ENCODE measurements around the gene KLHL12. TPM values are rescaled to one million over a fixed set of nuclear protein-coding genes. Genes with fewer than 3 reads are reported as not detected.

The KLHL12 gene
- total and polyA plus RNA-seq, 2 donors from 2014 or later, result 27.5 to 28.2 TPM

DNA sequence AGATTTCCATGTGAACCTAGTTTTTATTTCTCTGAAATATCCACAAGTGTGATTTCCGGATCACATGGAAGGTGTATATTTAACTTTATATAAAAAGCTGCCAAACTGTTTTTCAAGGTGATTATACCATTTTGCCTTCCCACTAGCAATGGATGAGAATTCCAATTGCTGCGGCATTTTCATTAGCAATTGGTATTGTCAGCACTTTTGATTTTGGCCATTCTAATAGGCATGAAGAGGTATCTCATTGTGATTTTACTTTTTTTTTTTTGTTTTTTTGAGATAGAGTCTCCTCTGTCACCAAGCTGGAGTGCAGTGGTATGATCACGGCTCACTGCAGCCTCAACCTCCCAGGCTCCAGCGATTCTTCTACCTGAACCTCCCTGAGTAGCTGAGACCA is 45.0 kb upstream of the KLHL12 start:
- peaks cover 0 to 11% (median 8%) of the 10 kb centered on the region in 3 donors for H3K4me1 ChIP-seq (ENCODE audit: control insufficient read depth in 2 of 3, insufficient read depth in 2 of 3, low read depth in 1 of 3, low read length in 3 of 3)
- FAIRE-seq, result no peak
- no peaks in the 10 kb centered on the region for H3K36me3 ChIP-seq (ENCODE audit: control insufficient read depth in 2 of 3, insufficient read depth in 3 of 3, low read length in 3 of 3)
- H3K4me3 ChIP-seq (ENCODE audit: low read length in 3 of 3), result no peak overlapping the region
- no peak for DNase-seq
- H3K9ac ChIP-seq (ENCODE audit: low read length in 3 of 3), result no peak overlapping the region
- no peaks in the 10 kb centered on the region for H3K9me3 ChIP-seq (ENCODE audit: control insufficient read depth in 2 of 3, insufficient read depth in 1 of 3, low read length in 3 of 3)
- no peak overlapping the region for H3K27ac ChIP-seq (ENCODE audit: low read depth in 2 of 2, low read length in 2 of 2)
- intact Hi-C loops (cut with DNase I), result no loop called here
- TF ChIP-seq, protein P1, sequence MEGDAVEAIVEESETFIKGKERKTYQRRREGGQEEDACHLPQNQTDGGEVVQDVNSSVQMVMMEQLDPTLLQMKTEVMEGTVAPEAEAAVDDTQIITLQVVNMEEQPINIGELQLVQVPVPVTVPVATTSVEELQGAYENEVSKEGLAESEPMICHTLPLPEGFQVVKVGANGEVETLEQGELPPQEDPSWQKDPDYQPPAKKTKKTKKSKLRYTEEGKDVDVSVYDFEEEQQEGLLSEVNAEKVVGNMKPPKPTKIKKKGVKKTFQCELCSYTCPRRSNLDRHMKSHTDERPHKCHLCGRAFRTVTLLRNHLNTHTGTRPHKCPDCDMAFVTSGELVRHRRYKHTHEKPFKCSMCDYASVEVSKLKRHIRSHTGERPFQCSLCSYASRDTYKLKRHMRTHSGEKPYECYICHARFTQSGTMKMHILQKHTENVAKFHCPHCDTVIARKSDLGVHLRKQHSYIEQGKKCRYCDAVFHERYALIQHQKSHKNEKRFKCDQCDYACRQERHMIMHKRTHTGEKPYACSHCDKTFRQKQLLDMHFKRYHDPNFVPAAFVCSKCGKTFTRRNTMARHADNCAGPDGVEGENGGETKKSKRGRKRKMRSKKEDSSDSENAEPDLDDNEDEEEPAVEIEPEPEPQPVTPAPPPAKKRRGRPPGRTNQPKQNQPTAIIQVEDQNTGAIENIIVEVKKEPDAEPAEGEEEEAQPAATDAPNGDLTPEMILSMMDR (IDR thresholded peaks at IDR 0.05; ENCODE audit: borderline replicate concordance, extremely low read depth, insufficient read depth), result no peak
- no peaks in the 10 kb centered on the region for H3K27me3 ChIP-seq (ENCODE audit: control insufficient read depth, insufficient read depth, low read length)

DNA sequence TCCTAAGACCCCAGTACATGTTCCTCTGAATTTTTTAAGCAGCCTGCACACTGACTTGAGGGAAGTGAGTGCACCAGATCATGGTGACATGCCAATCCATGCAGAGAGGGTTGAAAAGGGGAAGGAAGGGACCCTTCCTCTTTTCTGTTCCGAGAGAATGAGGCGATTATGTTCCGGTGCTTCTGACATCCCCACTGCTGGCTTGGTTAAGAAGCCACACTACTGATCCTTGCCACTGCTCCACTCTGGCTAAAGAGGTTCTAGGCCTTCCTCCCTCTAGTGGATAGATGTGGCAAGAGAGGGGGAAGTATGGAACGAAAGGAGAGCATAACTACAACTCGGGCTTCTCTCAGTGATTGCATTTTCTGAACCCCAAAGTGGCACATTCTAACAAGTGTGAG is 41.9 kb upstream of the KLHL12 start:
- Histone ChIP-seq H3K4me3 (ENCODE audit: low read length in 3 of 3) (no peak overlapping the region), H3K9ac (ENCODE audit: low read length in 3 of 3) (peak overlapping the region in 1 of 3 donors; percentile 6), H3K4me1 (ENCODE audit: control insufficient read depth in 2 of 3, insufficient read depth in 2 of 3, low read depth in 1 of 3, low read length in 3 of 3) (peaks cover 0 to 17% (median 11%) of the 10 kb centered on the region in 3 donors), H3K9me3 (ENCODE audit: control insufficient read depth in 2 of 3, insufficient read depth in 1 of 3, low read length in 3 of 3) (no peaks in the 10 kb centered on the region), H3K36me3 (ENCODE audit: control insufficient read depth in 2 of 3, insufficient read depth in 3 of 3, low read length in 3 of 3) (peaks cover 0 to 4% (median 0%) of the 10 kb centered on the region in 3 donors), H3K27me3 (ENCODE audit: control insufficient read depth, insufficient read depth, low read length) (no peaks in the 10 kb centered on the region), H3K27ac (ENCODE audit: low read depth in 2 of 2, low read length in 2 of 2) (no peak overlapping the region)
- FAIRE-seq, result no peak
- TF ChIP-seq, protein P1 (IDR thresholded peaks at IDR 0.05; ENCODE audit: borderline replicate concordance, extremely low read depth, insufficient read depth), result peak; percentile 71
- intact Hi-C loops (cut with DNase I), result no loop called here
- DNase-seq, result peak in 3 of 5 donors; percentile 45 to 86 (median 70)

DNA sequence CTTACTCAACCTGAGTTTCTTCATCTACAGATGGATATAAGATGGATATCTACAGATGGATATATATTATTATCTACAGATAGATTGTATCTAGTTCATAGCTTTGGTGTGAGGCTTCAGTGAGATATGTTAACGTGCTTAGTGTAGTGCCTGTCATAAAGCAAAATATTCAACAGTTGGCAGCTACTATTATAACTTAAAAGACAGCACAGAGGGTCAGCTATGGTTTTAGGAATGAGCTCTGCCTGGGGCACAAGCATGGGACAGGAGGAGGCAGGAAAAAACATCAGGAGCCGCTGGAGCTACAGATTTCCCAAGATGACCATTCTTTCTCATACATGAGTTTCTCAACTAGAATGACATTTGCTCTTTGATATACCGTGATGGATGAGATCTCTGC is 41.3 kb upstream of the KLHL12 start:
- Histone ChIP-seq H3K36me3 (ENCODE audit: control insufficient read depth in 2 of 3, insufficient read depth in 3 of 3, low read length in 3 of 3) (peaks cover 0 to 4% (median 3%) of the 10 kb centered on the region in 3 donors), H3K4me1 (ENCODE audit: control insufficient read depth in 2 of 3, insufficient read depth in 2 of 3, low read depth in 1 of 3, low read length in 3 of 3) (peaks cover 0 to 17% (median 11%) of the 10 kb centered on the region in 3 donors), H3K27ac (ENCODE audit: low read depth in 2 of 2, low read length in 2 of 2) (no peak overlapping the region), H3K9me3 (ENCODE audit: control insufficient read depth in 2 of 3, insufficient read depth in 1 of 3, low read length in 3 of 3) (no peaks in the 10 kb centered on the region), H3K4me3 (ENCODE audit: low read length in 3 of 3) (peak overlapping the region in 2 of 3 donors; percentile 67 to 85), H3K9ac (ENCODE audit: low read length in 3 of 3) (peak overlapping the region in 2 of 3 donors; percentile 38 to 87), H3K27me3 (ENCODE audit: control insufficient read depth, insufficient read depth, low read length) (no peaks in the 10 kb centered on the region)
- TF ChIP-seq, protein P1 (IDR thresholded peaks at IDR 0.05; ENCODE audit: borderline replicate concordance, extremely low read depth, insufficient read depth), result no peak
- FAIRE-seq (no peak), DNase-seq (no peak)
- intact Hi-C loops (cut with DNase I), result no loop called here
